Smooth muscle cell (in vitro differentiated cells): Measurements from ENCODE around the gene SCRT2. TPM values are rescaled to one million over a fixed set of nuclear protein-coding genes. Genes with fewer than 3 reads are reported as not detected.
"Not testable (repeated sequence)": the region's sequence is repeated elsewhere in the genome, so short reads cannot be mapped to it uniquely, and the experiment has no call there.

Experiments used
- DNase-seq: peaks from one replicate; lab custom pipeline; 2025; ENCODE audit not compliant: unreplicated experiment; lab: John Stamatoyannopoulos, UW
- H2AFZ ChIP-seq: fragments of 200-600 bp; sonication (generic); 2 replicates; pipeline ENCODE4 v1.6.0; 2016; ENCODE audit warnings: antibody characterized with exemption, low read depth, mild to moderate bottlenecking
- H3F3A ChIP-seq: fragments of 200-600 bp; sonication (generic); 2 replicates; pipeline ENCODE4 v1.6.0; 2017; ENCODE audit warnings: antibody characterized with exemption, low read depth
- H3K27ac ChIP-seq: fragments of 200-600 bp; sonication (generic); 2 replicates; pipeline ENCODE4 v1.5.1; 2016; ENCODE audit warnings: low read depth, mild to moderate bottlenecking
- H3K27me3 ChIP-seq: fragments of 200-600 bp; sonication (generic); 2 replicates; pipeline ENCODE4 v1.6.1; 2016; ENCODE audit warnings: low read depth, mild to moderate bottlenecking
- H3K36me3 ChIP-seq: fragments of 200-600 bp; sonication (generic); 2 replicates; pipeline ENCODE4 v1.5.1; 2016; ENCODE audit warnings: low read depth
- H3K4me1 ChIP-seq: fragments of 200-600 bp; sonication (generic); 2 replicates; pipeline ENCODE4 v1.5.1; 2016; ENCODE audit warnings: low read depth
- H3K4me2 ChIP-seq: fragments of 200-600 bp; sonication (generic); 2 replicates; pipeline ENCODE4 v1.6.0; 2016; ENCODE audit warnings: mild to moderate bottlenecking
- H3K4me3 ChIP-seq: fragments of 200-600 bp; sonication (generic); 2 replicates; pipeline ENCODE4 v1.5.1; 2016; ENCODE audit warnings: mild to moderate bottlenecking
- H3K79me2 ChIP-seq: fragments of 200-600 bp; sonication (generic); 2 replicates; pipeline ENCODE4 v1.6.0; 2016; ENCODE audit warnings: low read depth, mild to moderate bottlenecking
- H3K9ac ChIP-seq: fragments of 200-600 bp; sonication (generic); 2 replicates; pipeline ENCODE4 v1.6.0; 2016; ENCODE audit warnings: low read depth
- H3K9me3 ChIP-seq: fragments of 200-600 bp; sonication (generic); replicated peaks from 2 replicates; pipeline ENCODE4 v1.5.1; 2016; ENCODE audit warnings: low read depth
- H4K20me1 ChIP-seq: fragments of 200-600 bp; sonication (generic); 2 replicates; pipeline ENCODE4 v1.6.0; 2016; ENCODE audit warnings: low read depth
- CTCF ChIP-seq: fragments of 200-600 bp; sonication (generic); IDR thresholded peaks from 2 replicates; pipeline ENCODE4 v1.5.1; 2017; ENCODE audit warnings: borderline replicate concordance, mild to moderate bottlenecking, antibody characterized with exemption; ENCODE audit not compliant: insufficient read depth, poor library complexity, severe bottlenecking
- WGBS: methylation state at CpG from one replicate; pipeline ENCODE4 v1.1.7; 2016; ENCODE audit warnings: low lambda C conversion rate; 5-methylcytosine and 5-hydroxymethylcytosine counted together
- polyA plus RNA-seq: library from polyadenylated mRNA; unstranded; fragments of >200 nt; fragmentation: Nextera tagmentation; extraction: Ambion mirVana; gene quantifications from 2 replicates; pipeline ENCODE4 v1.2.1, GENCODE V29; 2016
- total RNA-seq: library from RNA; depleted of rRNA; stranded (reverse); fragments of >200 nt; gene quantifications from 2 replicates; pipeline ENCODE4 v1.2.3, GENCODE V29; 2014

The SCRT2 gene
- total RNA-seq (not detected in 2 replicates), polyA plus RNA-seq (not detected in 2 replicates)

- no peaks in the 10 kb centered on the region for H3F3A ChIP-seq
- peaks cover 69% of the 10 kb centered on the region for H3K27me3 ChIP-seq
- H4K20me1 ChIP-seq = peaks cover 5% of the 10 kb centered on the region
- 2% methylated on average over 61 of the region's 69 CpGs for WGBS
- H3K4me1 ChIP-seq = peaks cover 10% of the 10 kb centered on the region
- no peak within 1 kb of the TSS for H2AFZ ChIP-seq
- no peak for TF ChIP-seq CTCF
- DNase-seq = peak; percentile 75
- no peaks in the 10 kb centered on the region for H3K79me2 ChIP-seq
- H3K4me2 ChIP-seq = peak within 1 kb of the TSS; percentile 78
- H3K9ac ChIP-seq = no peak within 1 kb of the TSS
- no peak within 1 kb of the TSS for H3K27ac ChIP-seq
- no peak within 1 kb of the TSS for H3K4me3 ChIP-seq
- H3K36me3 ChIP-seq = no peaks in the 10 kb centered on the region
- no peaks in the 10 kb centered on the region for H3K9me3 ChIP-seq
Observed at GRCh38 chr20:675453-676314, at the start of gene SCRT2. Gene SCRT2 (minus strand): TSS chr20:675802. CDS start chr20:675601, 201 bp downstream.

DNA sequence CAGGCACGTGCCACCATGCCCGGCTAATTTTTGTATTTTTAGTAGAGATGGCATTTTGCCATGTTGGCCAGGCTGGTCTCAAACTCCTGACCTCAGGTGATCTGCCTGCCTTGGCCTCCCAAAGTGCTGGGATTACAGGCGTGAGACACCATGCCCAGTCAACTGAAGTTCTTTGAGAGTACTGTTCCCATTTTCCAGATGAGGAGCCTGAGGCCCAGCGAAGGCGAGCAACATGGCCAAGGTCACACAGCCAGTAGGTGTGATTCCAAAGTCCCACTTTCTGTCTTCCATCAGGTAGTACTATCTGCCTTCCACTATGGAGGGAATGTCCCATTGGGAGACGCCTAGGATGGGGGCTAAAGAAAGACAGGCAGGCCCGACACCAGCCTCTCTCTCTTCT is 49.2 kb upstream of the SCRT2 start:
- not testable (repeated sequence) for H3K36me3 ChIP-seq, H3K9me3 ChIP-seq, H2AFZ ChIP-seq, H4K20me1 ChIP-seq, H3K79me2 ChIP-seq, DNase-seq, H3K4me2 ChIP-seq, H3K4me3 ChIP-seq, H3K9ac ChIP-seq, H3K4me1 ChIP-seq, H3F3A ChIP-seq, H3K27ac ChIP-seq
- 92% methylated on average over 7 of the region's 7 CpGs for WGBS
- H3K27me3 ChIP-seq = peaks cover 48% of the 10 kb centered on the region

GRCh38 chr20:723756-724155 is 48.2 kb upstream of the SCRT2 start:
- Histone ChIP-seq H3K4me1 (no peaks in the 10 kb centered on the region), H3F3A (no peaks in the 10 kb centered on the region), H4K20me1 (no peaks in the 10 kb centered on the region), H3K4me3 (no peak overlapping the region), H3K4me2 (no peak overlapping the region), H3K36me3 (no peaks in the 10 kb centered on the region), H3K9me3 (no peaks in the 10 kb centered on the region), H3K27me3 (peaks cover 41% of the 10 kb centered on the region), H3K79me2 (no peaks in the 10 kb centered on the region), H2AFZ (no peak overlapping the region), H3K27ac (no peak overlapping the region), H3K9ac (no peak overlapping the region)
- TF ChIP-seq CTCF = no peak
- no peak for DNase-seq
- 78% methylated on average over 7 of the region's 8 CpGs for WGBS

DNA sequence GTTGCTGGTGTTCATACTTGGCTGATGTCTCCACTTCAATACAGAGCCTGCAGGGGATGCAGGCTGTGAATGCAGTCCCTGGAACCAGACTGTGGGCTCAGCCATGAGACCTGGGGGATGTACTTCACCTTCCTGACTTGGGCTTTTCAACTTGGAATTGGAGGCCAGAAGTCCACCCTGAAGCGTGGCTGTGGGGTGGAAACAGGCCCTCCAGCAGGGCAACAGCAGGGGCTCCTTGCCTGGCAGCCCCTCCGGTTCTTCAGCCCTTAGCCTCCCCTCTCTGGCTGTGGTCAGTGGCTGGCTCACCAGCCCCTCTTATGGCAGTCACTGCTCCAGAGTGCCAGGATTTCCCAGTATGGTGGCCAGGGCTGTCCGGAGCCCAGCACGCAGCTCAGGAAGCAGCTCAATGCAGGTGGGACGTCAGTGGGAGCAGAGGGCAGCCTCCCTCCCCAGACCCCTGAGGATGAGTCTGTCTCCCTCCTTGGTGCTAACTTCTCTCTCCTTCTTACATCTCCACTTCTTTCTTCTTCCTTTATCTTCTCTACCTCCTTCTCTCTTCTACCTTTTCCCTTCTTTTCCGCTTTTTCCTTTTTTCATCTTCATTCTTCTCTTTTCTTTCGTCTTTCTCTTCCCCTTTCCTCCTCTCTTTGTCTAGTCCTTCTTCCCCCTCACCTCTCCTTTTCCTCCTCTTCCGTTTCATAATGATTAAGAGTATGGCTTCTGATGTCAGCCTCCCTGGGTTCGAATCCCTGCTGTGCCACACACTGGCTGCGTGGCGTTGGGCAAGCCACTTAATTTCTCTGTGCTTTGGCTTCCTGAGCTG is 47.4 kb upstream of the SCRT2 start:
- H3K4me3 ChIP-seq = no peak overlapping the region

More for the DNA sequence above, 47.4 kb upstream of the SCRT2 start:
- no peak for DNase-seq
- H3K9me3 ChIP-seq = no peaks in the 10 kb centered on the region
- no peak overlapping the region for H3K27ac ChIP-seq
- H3K79me2 ChIP-seq = no peaks in the 10 kb centered on the region
- 89% methylated on average over 11 of the region's 11 CpGs for WGBS
- no peak overlapping the region for H2AFZ ChIP-seq
- no peak for TF ChIP-seq CTCF
- H3F3A ChIP-seq = no peaks in the 10 kb centered on the region
- H3K9ac ChIP-seq = no peak overlapping the region
- H4K20me1 ChIP-seq = no peaks in the 10 kb centered on the region
- no peak overlapping the region for H3K4me2 ChIP-seq
- H3K36me3 ChIP-seq = no peaks in the 10 kb centered on the region
- H3K27me3 ChIP-seq = peaks cover 35% of the 10 kb centered on the region
- H3K4me1 ChIP-seq = no peaks in the 10 kb centered on the region
